NCI-H2081 (cell line): ENCODE results near the gene PRPF18.

Experiments used
- DNase-seq, 2 experiments: peaks; one replicate each; lab custom pipeline; 2025; lab: John Stamatoyannopoulos, UW

The PRPF18 gene

DNA sequence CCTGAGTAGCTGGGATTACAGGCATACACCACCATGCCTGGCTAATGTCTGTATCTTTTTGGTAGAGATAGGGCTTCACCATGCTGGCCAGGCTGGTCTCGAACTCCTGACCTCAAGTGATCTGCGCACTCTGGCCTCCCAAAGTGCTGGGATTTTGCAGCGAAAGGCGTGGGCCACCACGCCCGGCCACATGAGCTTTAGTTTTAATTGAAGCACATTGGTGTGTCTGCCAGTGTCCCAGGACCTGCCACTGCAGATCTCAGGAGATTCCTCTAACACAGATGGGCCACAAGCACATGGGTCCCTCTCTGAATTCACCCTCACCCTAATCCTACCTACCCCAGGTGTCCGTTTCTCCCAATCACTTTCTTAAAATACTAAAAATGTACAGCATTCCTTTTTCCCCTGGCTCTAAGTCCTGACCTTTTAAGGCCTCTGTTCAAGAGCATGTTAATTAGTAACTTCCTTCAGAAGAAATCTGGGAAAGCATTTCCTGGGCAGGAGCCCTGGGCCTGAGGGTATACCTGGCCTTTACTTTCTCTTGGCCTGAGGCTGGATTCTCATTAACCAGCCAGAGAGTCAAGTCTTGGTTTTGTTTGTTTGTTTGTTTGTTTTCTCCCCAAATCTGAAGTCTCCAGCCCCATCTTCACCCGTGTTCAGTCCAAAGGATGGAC lies 82.6 kb downstream of the PRPF18 start:
- DNase-seq: no peak

DNA sequence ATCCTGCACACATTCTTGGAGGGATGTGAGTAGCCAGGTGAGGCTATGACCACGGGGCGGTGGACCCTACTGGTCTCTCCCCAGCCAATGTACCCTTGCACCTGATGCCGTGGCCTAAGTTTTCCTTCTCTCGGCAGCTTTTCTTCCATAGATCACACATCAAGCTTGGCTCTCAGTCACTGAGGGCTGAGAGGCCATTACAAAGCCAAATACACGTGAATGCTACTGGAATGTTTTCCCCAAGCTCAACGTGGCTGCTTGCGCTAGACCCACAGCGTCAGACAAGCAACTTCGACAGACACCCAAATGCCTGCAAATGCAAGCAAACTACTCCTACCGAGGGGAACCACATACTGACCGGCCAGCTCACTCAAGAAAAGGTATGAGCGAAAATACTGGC lies 83.1 kb downstream of the PRPF18 start:
- DNase-seq: no peak

DNA sequence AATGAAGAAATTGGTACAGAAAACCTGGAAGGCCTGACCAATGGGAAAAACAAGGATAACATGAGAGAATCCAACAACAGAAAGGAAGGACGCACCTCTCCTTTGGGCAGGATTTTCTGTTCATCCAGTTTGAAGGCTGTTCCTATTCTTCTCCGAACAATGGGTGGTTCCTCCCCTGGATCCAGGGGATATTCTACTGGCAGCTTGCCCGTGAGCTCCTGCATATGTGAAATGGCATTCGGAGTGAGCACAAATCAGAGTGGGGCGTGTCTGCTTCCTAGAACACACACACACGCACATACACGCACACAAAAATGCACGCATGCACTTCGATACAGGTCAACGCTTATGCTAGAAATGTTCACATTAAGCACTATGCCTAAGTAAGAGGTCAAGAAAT lies 83.5 kb downstream of the PRPF18 start:
- no peak for DNase-seq

DNA sequence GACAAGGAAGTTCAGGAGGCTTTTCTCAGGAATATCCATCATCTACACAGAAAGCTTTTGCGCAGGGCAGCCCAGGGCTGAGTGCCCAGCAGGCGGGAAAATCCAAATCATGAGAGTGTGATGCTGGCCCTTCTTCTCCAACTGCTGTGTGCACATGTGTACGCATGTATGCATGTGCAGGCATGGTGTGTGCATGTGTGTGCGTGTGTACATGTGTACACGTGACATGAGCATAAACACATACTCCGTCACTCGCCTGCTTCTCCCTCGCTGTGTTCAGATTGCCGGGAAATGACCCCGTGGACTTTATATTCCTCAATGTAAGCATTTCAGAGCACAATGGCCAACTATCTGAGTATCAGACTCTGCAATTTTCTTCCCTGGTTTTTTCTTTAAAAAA lies 85.1 kb downstream of the PRPF18 start:
- DNase-seq: no peak

DNA sequence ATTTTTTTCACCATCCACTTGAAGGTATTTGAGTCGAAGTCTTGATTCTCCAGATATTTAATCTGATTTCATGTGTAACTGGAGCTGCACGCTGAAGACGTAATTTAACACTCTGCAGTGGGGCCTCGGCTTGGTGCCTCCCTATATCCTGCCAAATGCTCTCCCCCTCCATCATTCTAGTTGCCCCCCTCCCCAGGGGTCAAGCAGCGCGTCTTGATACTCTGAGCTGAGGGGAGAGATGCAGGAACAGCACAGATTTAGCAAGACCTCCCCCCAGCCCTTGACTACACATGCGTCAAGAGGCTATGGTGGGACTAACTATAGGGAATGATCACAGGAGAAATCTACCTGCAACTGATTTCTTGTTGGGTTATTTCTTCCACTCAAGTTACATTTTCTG lies 85.8 kb downstream of the PRPF18 start:
- no peak for DNase-seq

DNA sequence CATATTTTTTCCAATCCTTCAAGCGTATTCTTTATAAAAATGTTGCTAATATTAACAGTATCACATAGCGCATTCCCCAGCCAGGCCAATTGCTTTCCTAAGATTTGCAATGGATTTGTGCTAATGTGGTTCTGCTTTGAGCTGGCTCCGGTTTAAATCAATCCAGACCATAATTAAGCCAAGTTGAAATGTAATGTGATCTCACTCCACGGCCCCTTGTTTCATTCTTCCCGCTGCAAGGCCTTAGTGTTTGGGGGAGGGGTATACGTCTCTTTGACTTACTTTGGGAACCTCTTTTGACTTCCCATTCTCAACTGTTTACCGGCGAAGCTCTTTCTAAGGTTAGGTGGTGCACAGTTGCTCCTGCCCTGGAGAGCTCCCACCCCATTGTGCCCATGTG lies 86.4 kb downstream of the PRPF18 start:
- DNase-seq: no peak

DNA sequence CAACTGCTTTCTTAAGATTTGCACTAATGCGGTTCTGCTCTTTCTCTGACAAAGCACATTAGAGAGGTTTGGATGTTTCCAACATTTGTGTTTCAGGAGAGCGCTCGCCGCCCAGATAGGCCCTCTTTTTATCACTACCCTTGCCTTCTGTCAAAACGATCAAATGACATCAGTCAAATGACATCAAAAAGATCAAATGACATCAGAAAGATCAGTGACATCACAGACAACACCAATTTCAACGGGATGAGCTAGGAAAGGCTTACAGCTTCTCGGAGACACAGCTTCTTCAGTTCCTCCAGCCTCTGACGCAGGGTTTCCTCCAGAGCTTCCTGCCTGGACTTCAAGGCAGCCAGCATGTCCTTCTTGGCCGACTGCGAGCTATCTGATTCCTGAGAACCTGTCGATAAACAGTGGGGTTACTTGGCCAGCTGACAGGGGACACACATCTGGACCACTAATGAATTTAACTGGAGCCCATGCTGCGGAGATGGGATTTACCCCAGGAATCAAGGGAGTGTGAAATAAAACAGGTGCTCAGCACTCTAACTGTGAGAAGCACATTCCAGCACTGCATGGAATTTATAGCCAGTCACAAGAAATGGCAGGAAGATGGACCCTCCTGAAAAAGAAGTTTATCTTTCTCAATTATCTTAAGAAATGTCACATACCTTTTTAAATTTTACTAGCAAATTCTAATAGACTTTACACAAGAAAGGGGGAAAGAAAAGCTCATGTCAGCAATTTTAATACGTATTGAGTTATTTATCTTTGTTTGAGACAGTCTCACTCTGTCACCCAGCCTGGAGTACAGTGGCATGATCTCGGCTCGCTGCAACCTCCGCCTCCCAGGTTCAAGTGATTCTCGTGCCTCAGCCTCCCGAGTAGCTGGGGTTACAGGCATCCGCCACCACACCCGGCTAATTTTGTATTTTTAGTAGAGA lies 88.2 kb downstream of the PRPF18 start:
- no peak for DNase-seq

DNA sequence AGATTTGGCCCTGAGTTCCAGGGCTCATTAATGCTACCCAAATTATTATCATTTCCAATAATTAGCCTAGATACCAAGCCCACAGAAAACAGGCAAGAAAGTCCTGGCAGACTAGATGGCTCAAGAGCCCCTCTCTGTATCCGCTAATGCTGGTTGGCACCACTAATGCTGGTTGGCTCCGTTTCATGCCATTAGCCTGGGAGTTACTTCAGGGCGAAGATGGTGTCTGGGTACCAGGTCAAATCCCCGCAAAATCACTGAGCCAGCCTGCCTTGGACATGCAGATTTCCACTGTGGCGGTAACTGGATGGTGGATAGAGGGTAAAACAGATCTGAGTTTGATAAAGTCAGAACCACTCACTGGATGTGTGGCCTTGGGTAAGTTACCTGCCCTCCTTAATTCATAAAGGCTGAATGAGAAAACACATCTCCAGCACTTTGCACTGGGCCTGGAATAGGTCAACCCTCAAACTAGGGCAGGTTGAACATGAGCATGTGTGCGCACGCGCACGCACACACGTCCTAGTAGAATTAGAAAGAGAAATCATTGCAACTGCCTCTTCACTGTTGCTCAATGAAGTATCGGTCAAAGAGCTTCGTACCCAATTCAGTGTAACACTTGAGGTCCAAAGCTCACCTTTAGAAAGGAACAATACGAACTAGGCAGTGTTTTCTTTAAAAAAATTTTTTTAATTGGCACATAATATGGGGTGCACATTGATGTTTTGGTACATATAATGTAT lies 91.5 kb downstream of the PRPF18 start:
- DNase-seq: no peak
